Non-pigmented ciliary epithelial cell (primary cell): Measurements from ENCODE around the gene TCF15.
"Not testable (repeated sequence)": the region's sequence is repeated elsewhere in the genome, so short reads cannot be mapped to it uniquely, and the experiment has no call there.

Experiments used
- DNase-seq: peaks from one replicate; pipeline ENCODE4 v3.0.0-alpha.2; 2010; ENCODE audit warnings: low read depth

The TCF15 gene

DNA sequence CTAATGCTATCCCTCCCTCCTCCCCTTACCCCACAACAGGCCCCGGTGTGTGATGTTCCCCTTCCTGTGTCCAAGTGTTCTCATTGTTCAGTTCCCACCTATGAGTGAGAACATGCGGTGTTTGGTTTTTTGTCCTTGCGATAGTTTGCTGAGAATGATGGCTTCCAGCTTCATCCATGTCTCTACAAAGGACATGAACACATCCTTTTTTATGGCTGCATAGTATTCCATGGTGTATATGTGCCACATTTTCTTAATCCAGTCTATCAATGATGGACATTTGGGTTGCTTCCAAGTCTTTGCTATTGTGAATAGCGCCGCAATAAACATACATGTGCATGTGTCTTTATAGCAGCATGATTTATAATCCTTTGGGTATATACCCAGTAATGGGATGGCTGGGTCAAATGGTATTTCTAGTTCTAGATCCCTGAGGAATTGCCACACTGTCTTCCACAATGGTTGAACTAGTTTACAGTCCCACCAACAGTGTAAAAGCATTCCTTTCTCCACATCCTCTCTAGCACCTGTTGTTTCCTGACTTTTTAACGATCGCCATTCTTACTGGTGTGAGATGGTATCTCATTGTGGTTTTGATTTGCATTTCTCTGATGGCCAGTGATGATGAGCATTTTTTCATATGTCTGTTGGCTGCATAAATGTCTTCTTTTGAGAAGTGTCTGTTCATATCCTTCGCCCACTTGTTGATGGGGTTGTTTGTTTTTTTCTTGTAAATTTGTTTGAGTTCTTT, 31.0 kb downstream of the TCF15 start:
- not testable (repeated sequence) for DNase-seq

- no peak for DNase-seq
These were observed 32.8 kb downstream of the TCF15 start for GRCh38 chr20:577167-577791.

- no peak for DNase-seq
These were observed 34.0 kb downstream of the TCF15 start for GRCh38 chr20:576156-576555.

GRCh38 chr20:575230-575629, 34.9 kb downstream of the TCF15 start:
- no peak for DNase-seq

DNA sequence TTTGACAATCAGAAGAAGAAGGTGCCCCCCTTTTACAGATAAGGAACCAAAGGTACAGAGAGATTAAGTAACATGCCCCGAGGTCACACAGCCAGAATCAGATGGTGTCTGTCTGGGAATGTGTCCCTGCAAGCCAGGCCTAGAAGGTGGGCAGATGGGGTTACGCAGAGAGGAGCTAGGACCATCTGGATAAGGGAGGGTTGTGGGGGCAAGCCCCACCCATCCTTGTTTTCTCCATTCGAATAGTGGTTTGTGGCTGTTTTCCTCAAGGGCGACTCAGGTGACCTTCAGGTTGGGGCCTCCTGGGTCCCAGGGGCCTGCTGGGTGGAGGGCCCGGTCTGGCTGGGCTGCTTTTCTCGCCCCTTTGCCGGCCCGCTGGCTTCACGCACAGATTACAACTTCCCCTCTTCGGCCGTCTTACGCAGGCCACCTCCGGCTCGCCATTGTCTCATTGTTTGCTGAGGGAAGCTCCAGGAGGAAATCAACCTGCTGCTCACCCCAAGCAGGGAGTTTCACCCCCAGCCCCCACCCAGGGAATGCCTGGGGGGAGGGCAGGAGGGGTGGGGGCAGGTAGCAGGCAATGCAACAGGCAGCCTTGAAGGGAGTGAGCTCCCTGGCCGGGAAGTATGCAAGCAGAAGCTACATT, 35.7 kb downstream of the TCF15 start:
- no peak for DNase-seq

DNA sequence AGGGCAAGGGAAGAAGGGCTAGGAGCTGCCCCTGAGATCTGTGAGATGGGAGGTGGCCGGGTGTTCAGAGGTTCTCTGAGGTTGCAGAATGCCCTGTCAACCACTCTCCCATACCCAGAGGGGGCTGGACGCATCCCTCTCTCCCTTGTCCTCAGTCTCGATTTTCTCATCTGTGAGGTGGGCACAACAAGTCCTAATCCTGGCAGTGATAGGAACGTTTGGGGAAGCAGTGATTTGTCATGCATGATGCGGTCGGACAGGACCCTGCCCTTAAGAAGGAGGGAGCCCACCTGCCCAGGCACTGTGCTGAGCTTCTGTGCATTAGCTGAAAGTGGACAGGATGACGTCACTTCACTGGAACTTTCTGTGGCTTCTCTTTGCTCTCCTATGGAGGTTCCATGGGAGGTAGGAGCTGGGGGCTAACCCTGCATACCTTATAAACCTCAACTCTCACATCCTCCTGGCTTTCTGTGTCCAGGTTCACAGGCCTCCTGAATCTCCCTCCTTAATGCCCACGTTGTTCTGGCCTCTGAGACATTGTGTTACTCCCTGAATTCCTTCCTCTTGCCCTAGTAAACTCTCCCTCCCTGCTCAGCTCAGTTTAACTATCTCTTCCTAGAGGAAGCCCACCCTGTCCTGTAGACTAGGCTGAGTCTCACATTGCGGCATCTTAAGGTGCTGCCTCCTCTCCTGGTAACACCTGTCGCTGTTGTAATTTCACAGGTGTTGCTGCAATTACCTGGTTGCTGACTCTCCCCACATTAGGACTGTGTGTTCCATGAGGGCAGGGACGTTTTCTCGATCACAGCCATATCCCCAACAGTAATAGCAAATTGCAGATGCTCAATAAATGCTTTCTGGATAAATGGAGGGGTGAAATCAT, 36.5 kb downstream of the TCF15 start:
- DNase-seq, result no peak

GRCh38 chr20:572727-573126, 37.4 kb downstream of the TCF15 start:
- DNase-seq, result no peak

GRCh38 chr20:571754-572441, 38.2 kb downstream of the TCF15 start:
- DNase-seq, result no peak

DNA sequence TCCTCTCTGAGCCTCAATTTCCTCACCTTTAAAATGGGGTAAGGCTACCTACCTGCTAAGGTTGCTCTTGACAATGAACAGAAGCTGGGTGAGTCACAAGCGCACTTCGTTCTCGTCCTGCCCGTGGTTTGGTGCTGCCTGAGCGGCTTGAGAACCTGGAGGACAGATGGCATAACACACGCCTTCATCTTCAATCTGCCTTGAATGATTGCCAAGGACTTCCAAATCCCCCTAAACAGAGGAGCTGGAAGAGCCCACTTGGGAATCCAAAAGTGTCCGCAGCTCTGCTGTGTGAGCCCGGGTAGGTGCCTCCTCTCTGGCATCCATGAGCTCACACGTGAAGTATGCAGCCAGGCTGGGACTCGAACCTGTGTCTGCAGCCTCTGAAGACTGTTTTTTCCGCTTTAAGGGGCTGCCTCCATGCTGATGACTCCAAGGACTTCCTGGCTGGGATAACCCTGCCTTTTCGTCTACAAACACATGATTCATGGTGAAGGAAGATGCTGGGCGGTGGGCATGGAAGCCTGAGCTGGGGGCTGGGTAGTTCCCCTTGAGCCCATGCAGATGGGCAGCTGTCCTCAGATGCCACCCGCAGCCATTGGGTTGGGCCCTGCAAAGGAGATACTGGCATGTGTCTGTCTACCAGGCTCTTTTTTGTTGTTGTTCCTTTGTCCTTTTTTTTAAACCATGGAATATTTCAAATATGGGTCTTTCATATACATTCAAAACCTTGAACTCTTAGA, 41.3 kb downstream of the TCF15 start:
- no peak for DNase-seq

- DNase-seq, result no peak
These were observed 41.9 kb downstream of the TCF15 start for GRCh38 chr20:568097-568652.

DNA sequence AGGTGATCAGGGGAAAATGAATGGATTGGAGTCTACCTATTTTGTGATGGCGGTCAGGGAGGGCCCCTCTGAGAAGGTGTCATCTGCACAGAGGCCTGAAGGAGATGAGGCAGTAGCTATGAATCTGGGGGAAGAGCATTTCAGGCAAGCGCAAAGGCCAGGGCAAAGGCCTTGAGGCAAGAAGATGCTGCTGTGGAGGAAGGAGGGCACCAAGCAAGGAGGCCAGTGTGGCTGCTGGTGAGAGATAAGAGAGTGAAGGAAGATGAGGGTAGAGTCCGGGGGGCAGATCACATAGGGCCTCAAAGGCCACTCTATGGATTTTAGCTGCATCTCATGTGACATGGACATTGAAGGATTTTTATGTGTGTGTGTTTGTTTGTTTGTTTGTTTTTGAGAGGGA, 45.9 kb downstream of the TCF15 start:
- no peak for DNase-seq

DNA sequence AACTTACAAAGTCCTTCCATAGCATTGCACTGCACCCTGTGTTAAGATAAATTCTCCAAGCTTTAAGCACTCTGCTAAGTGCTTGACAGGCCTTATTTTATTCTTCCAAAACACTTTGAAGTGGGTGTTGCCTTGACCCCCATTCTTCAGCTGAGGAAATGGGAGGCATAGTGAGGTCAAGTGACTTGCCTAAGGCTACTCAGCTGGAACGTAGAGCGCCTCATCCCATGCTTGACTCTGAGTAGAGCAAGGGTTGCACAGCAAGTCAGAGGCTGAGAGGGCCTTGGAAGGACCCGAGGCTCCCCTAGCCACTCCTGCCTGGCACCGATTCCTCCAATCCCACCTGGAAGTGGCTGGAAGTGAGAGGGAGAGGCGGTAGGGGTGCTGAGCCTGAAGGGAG, 46.9 kb downstream of the TCF15 start:
- no peak for DNase-seq

- no peak for DNase-seq
These were observed 47.7 kb downstream of the TCF15 start for GRCh38 chr20:562232-562897.

DNA sequence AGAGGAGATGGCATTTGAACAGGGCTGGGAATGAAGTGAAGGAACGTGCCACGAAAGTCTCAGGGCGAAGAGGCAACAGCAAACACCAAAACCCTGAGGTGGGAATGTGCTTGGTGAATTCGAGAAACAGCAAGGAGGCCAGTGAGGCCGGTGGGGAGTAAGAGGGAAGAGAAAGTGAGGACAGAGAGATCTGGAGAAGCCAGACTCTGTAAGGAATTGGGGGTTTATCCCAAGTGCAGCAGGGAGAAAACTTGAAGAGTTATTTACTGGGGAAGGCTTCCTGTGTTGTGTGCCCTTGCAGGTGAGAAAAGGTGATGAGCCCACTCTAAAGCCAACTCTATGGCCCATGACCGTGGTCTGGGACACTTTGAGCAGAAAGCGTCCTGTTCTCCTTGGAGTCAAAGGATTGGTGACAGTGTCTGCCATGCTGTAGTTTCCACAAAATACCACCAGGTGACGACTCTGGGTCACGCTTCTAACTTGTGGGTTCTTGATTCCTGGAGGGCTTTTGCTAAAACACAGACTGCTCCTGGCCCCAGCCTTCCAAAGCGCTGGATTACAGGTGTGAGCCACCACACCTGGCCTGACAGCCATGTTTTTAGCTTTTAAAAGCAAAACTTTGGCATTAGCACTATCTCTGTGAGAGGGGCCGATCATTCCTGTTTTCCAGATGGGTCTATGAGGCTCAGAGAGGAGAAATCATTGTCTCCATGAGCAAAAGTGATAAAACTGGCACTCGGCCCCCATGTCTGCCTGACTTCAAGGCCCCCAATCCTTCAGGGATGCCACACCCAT, 48.5 kb downstream of the TCF15 start:
- DNase-seq, result no peak

- no peak for DNase-seq
These were observed 49.4 kb downstream of the TCF15 start for GRCh38 chr20:560680-561079.

GRCh38 chr20:558117-558516, 52.0 kb downstream of the TCF15 start:
- DNase-seq, result no peak

GRCh38 chr20:556984-557383, 53.1 kb downstream of the TCF15 start:
- no peak for DNase-seq

GRCh38 chr20:555976-556385, 54.1 kb downstream of the TCF15 start:
- DNase-seq, result no peak
